ENCODE measurements around the gene S100B. TPM values are rescaled to one million over a fixed set of nuclear protein-coding genes. Genes with fewer than 3 reads are reported as not detected.

Gene S100B
- total and polyA plus RNA-seq, 2 donors from 2014 or later = 2.6 to 6.9 TPM

GRCh38 chr21:46635324-46636180 lies 30.7 kb upstream of the S100B start, which contains the start of gene PRMT2:
Gene PRMT2, plus strand, starts transcription at chr21:46635674. Its CDS starts 1,278 bp downstream, at chr21:46636952.
- Histone ChIP-seq H3K27me3 (ENCODE audit: control insufficient read depth, insufficient read depth, low read length) (no peaks in the 10 kb centered on the region), H3K27ac (ENCODE audit: low read depth in 2 of 2, low read length in 2 of 2) (peak within 1 kb of the TSS; percentile 95 to 98), H3K9ac (ENCODE audit: low read length in 3 of 3) (peak within 1 kb of the TSS; percentile 79 to 100 (median 80)), H3K9me3 (ENCODE audit: control insufficient read depth in 2 of 3, insufficient read depth in 1 of 3, low read length in 3 of 3) (no peaks in the 10 kb centered on the region), H3K4me1 (ENCODE audit: control insufficient read depth in 2 of 3, insufficient read depth in 2 of 3, low read depth in 1 of 3, low read length in 3 of 3) (peaks cover 4 to 12% (median 8%) of the 10 kb centered on the region in 3 donors), H3K4me3 (ENCODE audit: low read length in 3 of 3) (peak within 1 kb of the TSS; percentile 93 to 99 (median 98)), H3K36me3 (ENCODE audit: control insufficient read depth in 2 of 3, insufficient read depth in 3 of 3, low read length in 3 of 3) (no peaks in the 10 kb centered on the region)
- DNase-seq (peak; percentile 98 to 99 (median 99)), FAIRE-seq (no peak)
- intact Hi-C loops (cut with DNase I) = no loop called here
- no peak for TF ChIP-seq CTCF (IDR thresholded peaks at IDR 0.05; ENCODE audit: borderline replicate concordance, extremely low read depth, insufficient read depth)

- DNase-seq (peak in 3 of 5 donors; percentile 91 to 98 (median 96)), FAIRE-seq (no peak)
- no peaks in the 10 kb centered on the region for H3K36me3 ChIP-seq (ENCODE audit: control insufficient read depth in 2 of 3, insufficient read depth in 3 of 3, low read length in 3 of 3)
- H3K27me3 ChIP-seq (ENCODE audit: control insufficient read depth, insufficient read depth, low read length) = no peaks in the 10 kb centered on the region
- peak overlapping the region; percentile 63 to 98 (median 65) for H3K4me3 ChIP-seq (ENCODE audit: low read length in 3 of 3)
- H3K9me3 ChIP-seq (ENCODE audit: control insufficient read depth in 2 of 3, insufficient read depth in 1 of 3, low read length in 3 of 3) = no peaks in the 10 kb centered on the region
- H3K4me1 ChIP-seq (ENCODE audit: control insufficient read depth in 2 of 3, insufficient read depth in 2 of 3, low read depth in 1 of 3, low read length in 3 of 3) = peaks cover 4 to 12% (median 8%) of the 10 kb centered on the region in 3 donors
- TF ChIP-seq CTCF (IDR thresholded peaks at IDR 0.05; ENCODE audit: borderline replicate concordance, extremely low read depth, insufficient read depth) = peak; percentile 26
- H3K9ac ChIP-seq (ENCODE audit: low read length in 3 of 3) = peak overlapping the region; percentile 11 to 80 (median 27)
- peak overlapping the region; percentile 95 to 98 for H3K27ac ChIP-seq (ENCODE audit: low read depth in 2 of 2, low read length in 2 of 2)
- intact Hi-C loops (cut with DNase I) = no loop called here
Observed at GRCh38 chr21:46634966-46635323, 30.1 kb upstream of the S100B start.

- Histone ChIP-seq H3K4me1 (ENCODE audit: control insufficient read depth in 2 of 3, insufficient read depth in 2 of 3, low read depth in 1 of 3, low read length in 3 of 3) (peaks cover 4 to 12% (median 8%) of the 10 kb centered on the region in 3 donors), H3K27ac (ENCODE audit: low read depth in 2 of 2, low read length in 2 of 2) (peak overlapping the region in 1 of 2 donors; percentile 95), H3K36me3 (ENCODE audit: control insufficient read depth in 2 of 3, insufficient read depth in 3 of 3, low read length in 3 of 3) (no peaks in the 10 kb centered on the region), H3K9ac (ENCODE audit: low read length in 3 of 3) (peak overlapping the region; percentile 11 to 80 (median 27)), H3K27me3 (ENCODE audit: control insufficient read depth, insufficient read depth, low read length) (no peaks in the 10 kb centered on the region), H3K4me3 (ENCODE audit: low read length in 3 of 3) (peak overlapping the region; percentile 63 to 98 (median 65)), H3K9me3 (ENCODE audit: control insufficient read depth in 2 of 3, insufficient read depth in 1 of 3, low read length in 3 of 3) (no peaks in the 10 kb centered on the region)
- TF ChIP-seq CTCF (IDR thresholded peaks at IDR 0.05; ENCODE audit: borderline replicate concordance, extremely low read depth, insufficient read depth) = no peak
- intact Hi-C loops (cut with DNase I) = no loop called here
- DNase-seq (no peak), FAIRE-seq (no peak)
Observed at GRCh38 chr21:46634427-46634826, 29.5 kb upstream of the S100B start.

All from kidney (tissue), 14 donors.